ENCODE data around the gene LIG1.
"Not testable (repeated sequence)": the region's sequence is repeated elsewhere in the genome, so short reads cannot be mapped to it uniquely, and the experiment has no call there.

Gene LIG1

DNA sequence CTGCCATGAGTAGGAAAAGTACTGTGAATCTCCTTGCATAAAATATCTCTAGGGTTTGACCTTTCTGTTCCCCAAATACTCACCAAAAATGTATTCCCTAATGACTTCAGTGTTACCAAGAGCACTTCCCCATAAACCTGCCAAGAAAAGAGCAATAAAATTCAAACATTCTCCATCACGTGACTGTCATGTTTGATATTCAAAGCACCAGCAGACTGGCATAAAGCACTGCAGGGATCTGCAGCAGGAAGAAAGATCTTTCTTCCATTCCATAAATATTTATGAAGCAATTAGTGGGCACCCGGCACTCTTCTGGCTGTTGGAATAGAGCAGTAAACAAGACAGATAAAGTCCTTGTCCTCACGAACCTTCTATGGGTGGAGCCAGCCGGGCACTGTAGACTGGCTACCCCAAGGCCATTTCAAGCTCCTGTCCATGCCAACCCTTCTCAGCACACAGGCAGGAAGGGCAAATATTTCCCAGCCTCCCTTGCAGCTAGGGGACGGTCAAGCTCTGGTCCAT, 79.8 kb downstream of the LIG1 start:
- no peak for DNase-seq (ENCODE audit: low read depth in 2 of 2)
- H3K4me3 ChIP-seq (replicated peaks in 1 of 2; ENCODE audit: low read depth in 2 of 2, low read length in 2 of 2): no peak overlapping the region
- TF ChIP-seq, protein P1, sequence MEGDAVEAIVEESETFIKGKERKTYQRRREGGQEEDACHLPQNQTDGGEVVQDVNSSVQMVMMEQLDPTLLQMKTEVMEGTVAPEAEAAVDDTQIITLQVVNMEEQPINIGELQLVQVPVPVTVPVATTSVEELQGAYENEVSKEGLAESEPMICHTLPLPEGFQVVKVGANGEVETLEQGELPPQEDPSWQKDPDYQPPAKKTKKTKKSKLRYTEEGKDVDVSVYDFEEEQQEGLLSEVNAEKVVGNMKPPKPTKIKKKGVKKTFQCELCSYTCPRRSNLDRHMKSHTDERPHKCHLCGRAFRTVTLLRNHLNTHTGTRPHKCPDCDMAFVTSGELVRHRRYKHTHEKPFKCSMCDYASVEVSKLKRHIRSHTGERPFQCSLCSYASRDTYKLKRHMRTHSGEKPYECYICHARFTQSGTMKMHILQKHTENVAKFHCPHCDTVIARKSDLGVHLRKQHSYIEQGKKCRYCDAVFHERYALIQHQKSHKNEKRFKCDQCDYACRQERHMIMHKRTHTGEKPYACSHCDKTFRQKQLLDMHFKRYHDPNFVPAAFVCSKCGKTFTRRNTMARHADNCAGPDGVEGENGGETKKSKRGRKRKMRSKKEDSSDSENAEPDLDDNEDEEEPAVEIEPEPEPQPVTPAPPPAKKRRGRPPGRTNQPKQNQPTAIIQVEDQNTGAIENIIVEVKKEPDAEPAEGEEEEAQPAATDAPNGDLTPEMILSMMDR (IDR thresholded peaks at IDR 0.05; ENCODE audit: low read depth, low read length): no peak

DNA sequence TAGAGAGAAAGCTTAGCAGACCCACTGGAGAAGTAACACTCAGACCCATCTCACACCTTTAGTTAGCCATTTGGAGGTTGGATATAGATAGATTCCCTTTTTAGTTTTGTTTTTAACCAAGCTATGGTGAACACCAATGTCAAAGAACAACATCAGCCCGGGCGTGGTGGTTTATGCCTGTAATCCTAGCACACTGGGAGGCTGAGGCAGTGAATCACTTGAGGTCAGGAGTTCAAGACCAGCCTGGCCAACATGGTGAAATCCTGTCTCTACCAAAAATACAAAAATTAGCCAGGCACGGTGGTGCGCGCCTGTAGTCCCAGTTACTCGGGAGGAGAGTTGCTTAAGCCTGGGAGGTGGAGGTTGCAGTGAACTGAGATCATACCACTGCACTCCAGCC, 81.2 kb downstream of the LIG1 start:
- not testable (repeated sequence) for DNase-seq (ENCODE audit: low read depth in 2 of 2); H3K4me3 ChIP-seq (replicated peaks in 1 of 2; ENCODE audit: low read depth in 2 of 2, low read length in 2 of 2)

DNA sequence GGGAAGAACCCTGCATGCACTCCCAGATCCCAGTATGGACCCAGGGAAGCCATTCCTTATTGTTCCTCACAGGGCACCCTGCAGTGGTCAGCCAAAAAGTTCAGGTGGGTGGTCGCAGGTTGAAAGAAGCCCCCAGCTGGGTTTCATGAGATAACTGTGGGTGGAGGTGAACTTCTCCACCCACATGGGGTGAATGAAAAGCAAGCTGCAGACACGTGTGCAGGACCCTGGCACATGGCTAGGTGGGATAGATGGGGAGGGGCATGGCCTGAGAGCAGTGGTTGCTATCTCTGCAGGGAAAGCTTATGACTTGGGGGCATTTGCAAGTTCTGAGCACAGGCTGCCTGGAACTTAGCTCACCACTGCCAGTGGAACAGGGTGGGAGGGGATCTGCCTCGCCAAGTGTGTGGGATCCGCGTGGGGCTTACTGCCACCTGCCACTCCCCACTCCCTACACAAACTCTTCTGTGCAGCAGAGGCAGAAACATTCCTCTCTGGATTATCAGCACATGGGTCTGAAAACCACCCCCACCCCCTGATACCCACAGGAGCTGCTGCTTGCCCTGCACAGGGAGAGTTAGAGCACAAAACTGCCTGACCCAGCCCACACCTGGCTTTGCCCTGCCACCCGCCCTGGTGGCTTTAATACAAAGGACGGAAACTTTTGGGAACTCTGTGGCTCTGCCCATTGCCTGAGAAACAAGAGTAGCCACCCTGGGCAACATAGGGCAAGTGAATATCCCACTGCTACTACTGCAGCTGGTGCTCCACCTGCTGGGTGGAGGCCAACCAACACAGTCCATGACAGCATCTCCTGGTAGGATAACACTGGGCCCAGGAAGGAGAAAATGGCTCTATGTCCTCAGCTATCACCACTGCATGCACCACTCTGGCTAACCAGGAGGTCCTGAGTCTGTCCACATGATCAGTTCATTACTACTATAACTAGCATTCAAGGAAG, 84.0 kb downstream of the LIG1 start:
- TF ChIP-seq, protein P1 (IDR thresholded peaks at IDR 0.05; ENCODE audit: low read depth, low read length): no peak
- no peak for DNase-seq (ENCODE audit: low read depth in 2 of 2)
- H3K4me3 ChIP-seq (replicated peaks in 1 of 2; ENCODE audit: low read depth in 2 of 2, low read length in 2 of 2): no peak overlapping the region

DNA sequence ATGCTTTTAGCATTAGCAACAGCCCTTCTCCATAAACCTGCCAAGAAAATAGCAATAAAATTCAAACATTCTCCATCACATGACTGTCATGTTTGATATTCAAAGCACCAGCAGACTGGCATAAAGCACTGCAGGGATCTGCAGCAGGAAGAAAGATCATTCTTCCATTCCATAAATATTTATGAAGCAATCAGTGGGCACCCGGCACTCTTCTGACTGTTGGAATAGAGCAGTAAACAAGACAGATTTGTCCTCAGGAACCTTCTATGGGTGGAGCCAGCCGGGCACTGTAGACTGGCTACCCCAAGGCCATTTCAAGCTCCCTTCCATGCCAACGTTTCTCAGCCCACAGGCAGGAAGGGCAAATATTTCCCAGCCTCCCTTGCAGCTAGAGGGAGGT, 85.1 kb downstream of the LIG1 start:
- no peak for DNase-seq (ENCODE audit: low read depth in 2 of 2)
- H3K4me3 ChIP-seq (replicated peaks in 1 of 2; ENCODE audit: low read depth in 2 of 2, low read length in 2 of 2): no peak overlapping the region
- TF ChIP-seq, protein P1 (IDR thresholded peaks at IDR 0.05; ENCODE audit: low read depth, low read length): no peak

DNA sequence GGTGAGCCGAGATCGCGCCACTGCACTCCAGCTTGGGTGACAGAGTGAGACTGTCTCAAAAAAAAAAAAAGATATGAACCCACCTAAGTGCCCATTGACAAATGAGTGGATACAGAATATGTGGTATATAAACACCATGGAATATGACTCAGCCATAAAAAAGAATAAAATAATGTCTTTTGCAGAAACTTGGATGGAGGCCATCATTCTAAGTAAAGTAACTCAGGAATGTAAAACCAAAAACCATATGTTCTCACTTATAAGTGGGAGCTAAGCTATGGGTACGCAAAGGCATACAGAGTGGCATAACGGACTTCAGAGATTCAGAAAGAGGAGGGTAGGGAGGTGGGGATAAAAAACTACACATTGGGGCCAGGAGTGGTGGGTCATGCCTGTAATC, 89.0 kb downstream of the LIG1 start:
- DNase-seq (ENCODE audit: low read depth in 2 of 2): no peak
- TF ChIP-seq, protein P1 (IDR thresholded peaks at IDR 0.05; ENCODE audit: low read depth, low read length): no peak
- no peak overlapping the region for H3K4me3 ChIP-seq (replicated peaks in 1 of 2; ENCODE audit: low read depth in 2 of 2, low read length in 2 of 2)

GRCh38 chr19:48070177-48070769, 99.9 kb downstream of the LIG1 start:
- DNase-seq (ENCODE audit: low read depth in 2 of 2); H3K4me3 ChIP-seq (replicated peaks in 1 of 2; ENCODE audit: low read depth in 2 of 2, low read length in 2 of 2): not testable (repeated sequence)

- TF ChIP-seq, protein P1 (IDR thresholded peaks at IDR 0.05; ENCODE audit: low read depth, low read length): no peak
- no peak overlapping the region for H3K4me3 ChIP-seq (replicated peaks in 1 of 2; ENCODE audit: low read depth in 2 of 2, low read length in 2 of 2)
Observed at GRCh38 chr19:48069435-48069834, 100.7 kb downstream of the LIG1 start.

More at GRCh38 chr19:48069435-48069834, 100.7 kb downstream of the LIG1 start:
- no peak for DNase-seq (ENCODE audit: low read depth in 2 of 2)
